HCT116 (cell line): ENCODE results near the gene PODNL1.

Experiments
- CBX3 ChIP-seq: IDR thresholded peaks from 2 replicates; pipeline ENCODE4 v1.6.1; 2012; ENCODE audit warnings: low read depth
- EGR1 ChIP-seq: IDR thresholded peaks from 2 replicates; pipeline ENCODE4 v1.6.1; 2012; ENCODE audit warnings: low read depth
- POLR2A ChIP-seq: IDR thresholded peaks from 2 replicates; pipeline ENCODE4 v1.7.0; 2011; ENCODE audit warnings: borderline replicate concordance; ENCODE audit not compliant: insufficient read depth, insufficient read length; ENCODE audit errors: extremely low read depth
- POLR2AphosphoS5 ChIP-seq: IDR thresholded peaks from 2 replicates; pipeline ENCODE4 v1.6.1; 2011; ENCODE audit warnings: mild to moderate bottlenecking, low read depth, low read length, moderate library complexity
- RAD21 ChIP-seq: IDR thresholded peaks from 2 replicates; pipeline ENCODE4 v1.6.1; 2012; ENCODE audit warnings: low read depth, mild to moderate bottlenecking
- SP1 ChIP-seq: IDR thresholded peaks from 2 replicates; pipeline ENCODE4 v1.6.1; 2012; ENCODE audit warnings: low read depth
- SRF ChIP-seq: IDR thresholded peaks from 2 replicates; pipeline ENCODE4 v1.6.1; 2012; ENCODE audit warnings: low read depth
- ZNF274 ChIP-seq: fragments of 200-500 bp; sonication (Bioruptor generic); IDR thresholded peaks from 2 replicates; pipeline ENCODE4 v1.6.1; 2014; ENCODE audit warnings: mild to moderate bottlenecking, low read depth, low read length, inconsistent platforms
- TF ChIP-seq, protein P1 (sequence below), 3 experiments: fragments of 200-600 bp in 1 of 3; sonication (generic) in 1 of 3; IDR thresholded peaks in 2 of 3; conservative IDR thresholded peaks in 1 of 3; 2 replicates each; pipeline ENCODE4 v1.5.1; 2012 to 2017; ENCODE audit warnings: low read depth in 2 of 3, low read length in 2 of 3, antibody characterized with exemption in 1 of 3, borderline replicate concordance in 1 of 3, control low read depth in 1 of 3, mild to moderate bottlenecking in 1 of 3, mixed read lengths in 1 of 3, mixed run types in 1 of 3, moderate library complexity in 1 of 3; ENCODE audit not compliant: insufficient read depth in 1 of 3
- TF ChIP-seq, protein P2 (sequence below): IDR thresholded peaks from 2 replicates; pipeline ENCODE4 v1.6.1; 2012; ENCODE audit warnings: low read depth
- TF ChIP-seq, protein P3 (sequence below): IDR thresholded peaks from 2 replicates; pipeline ENCODE4 v1.6.1; 2011; ENCODE audit warnings: mild to moderate bottlenecking, low read length, moderate library complexity; ENCODE audit not compliant: insufficient replicate concordance; ENCODE audit errors: extremely low read depth

DNA sequence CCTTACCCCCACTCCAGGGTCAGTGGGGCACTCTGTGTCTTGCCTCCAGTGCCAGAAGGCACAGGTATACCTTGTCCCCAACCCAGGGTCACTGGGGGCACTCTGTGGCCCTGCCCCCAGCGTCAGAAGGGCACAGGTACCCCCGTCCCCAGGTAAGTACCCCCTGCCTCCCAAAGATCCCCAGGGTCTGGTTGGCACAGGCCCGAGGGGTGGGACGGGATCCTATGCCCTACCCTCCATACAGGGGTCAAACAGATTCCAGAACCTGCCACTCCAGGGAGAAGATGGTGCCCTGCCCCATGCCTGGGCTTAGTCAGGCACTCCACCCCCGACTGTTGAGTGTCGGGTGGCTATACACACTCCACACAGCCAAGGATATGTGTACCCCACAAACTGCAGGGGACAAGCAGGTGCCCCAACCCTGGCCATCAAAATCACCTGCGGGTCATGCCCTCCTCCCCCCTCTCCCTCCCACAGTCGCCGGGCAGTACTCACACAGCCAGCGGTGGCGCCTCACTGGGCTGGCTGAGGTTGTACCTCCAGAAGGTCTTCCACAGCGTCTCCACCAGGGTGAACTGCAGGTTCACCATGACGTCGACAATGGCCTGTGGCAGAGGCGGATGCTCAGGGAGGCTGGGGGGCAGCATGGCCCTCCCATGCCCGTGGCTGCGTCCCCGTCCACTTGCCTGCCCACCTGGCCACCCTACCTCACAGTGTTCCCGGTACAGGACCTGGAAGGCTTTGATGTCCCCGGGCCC, 27.9 kb upstream of the PODNL1 start:
- TF ChIP-seq, protein P1, sequence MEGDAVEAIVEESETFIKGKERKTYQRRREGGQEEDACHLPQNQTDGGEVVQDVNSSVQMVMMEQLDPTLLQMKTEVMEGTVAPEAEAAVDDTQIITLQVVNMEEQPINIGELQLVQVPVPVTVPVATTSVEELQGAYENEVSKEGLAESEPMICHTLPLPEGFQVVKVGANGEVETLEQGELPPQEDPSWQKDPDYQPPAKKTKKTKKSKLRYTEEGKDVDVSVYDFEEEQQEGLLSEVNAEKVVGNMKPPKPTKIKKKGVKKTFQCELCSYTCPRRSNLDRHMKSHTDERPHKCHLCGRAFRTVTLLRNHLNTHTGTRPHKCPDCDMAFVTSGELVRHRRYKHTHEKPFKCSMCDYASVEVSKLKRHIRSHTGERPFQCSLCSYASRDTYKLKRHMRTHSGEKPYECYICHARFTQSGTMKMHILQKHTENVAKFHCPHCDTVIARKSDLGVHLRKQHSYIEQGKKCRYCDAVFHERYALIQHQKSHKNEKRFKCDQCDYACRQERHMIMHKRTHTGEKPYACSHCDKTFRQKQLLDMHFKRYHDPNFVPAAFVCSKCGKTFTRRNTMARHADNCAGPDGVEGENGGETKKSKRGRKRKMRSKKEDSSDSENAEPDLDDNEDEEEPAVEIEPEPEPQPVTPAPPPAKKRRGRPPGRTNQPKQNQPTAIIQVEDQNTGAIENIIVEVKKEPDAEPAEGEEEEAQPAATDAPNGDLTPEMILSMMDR (IDR thresholded peaks at IDR 0.05 in 2 of 3, conservative IDR thresholded peaks at IDR 0.05 in 1 of 3; ENCODE audit: borderline replicate concordance in 1 of 3, insufficient read depth in 1 of 3, low read depth in 2 of 3, low read length in 2 of 3): no peak
- TF ChIP-seq POLR2A: no peak
- TF ChIP-seq, protein P2, sequence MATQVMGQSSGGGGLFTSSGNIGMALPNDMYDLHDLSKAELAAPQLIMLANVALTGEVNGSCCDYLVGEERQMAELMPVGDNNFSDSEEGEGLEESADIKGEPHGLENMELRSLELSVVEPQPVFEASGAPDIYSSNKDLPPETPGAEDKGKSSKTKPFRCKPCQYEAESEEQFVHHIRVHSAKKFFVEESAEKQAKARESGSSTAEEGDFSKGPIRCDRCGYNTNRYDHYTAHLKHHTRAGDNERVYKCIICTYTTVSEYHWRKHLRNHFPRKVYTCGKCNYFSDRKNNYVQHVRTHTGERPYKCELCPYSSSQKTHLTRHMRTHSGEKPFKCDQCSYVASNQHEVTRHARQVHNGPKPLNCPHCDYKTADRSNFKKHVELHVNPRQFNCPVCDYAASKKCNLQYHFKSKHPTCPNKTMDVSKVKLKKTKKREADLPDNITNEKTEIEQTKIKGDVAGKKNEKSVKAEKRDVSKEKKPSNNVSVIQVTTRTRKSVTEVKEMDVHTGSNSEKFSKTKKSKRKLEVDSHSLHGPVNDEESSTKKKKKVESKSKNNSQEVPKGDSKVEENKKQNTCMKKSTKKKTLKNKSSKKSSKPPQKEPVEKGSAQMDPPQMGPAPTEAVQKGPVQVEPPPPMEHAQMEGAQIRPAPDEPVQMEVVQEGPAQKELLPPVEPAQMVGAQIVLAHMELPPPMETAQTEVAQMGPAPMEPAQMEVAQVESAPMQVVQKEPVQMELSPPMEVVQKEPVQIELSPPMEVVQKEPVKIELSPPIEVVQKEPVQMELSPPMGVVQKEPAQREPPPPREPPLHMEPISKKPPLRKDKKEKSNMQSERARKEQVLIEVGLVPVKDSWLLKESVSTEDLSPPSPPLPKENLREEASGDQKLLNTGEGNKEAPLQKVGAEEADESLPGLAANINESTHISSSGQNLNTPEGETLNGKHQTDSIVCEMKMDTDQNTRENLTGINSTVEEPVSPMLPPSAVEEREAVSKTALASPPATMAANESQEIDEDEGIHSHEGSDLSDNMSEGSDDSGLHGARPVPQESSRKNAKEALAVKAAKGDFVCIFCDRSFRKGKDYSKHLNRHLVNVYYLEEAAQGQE: no peak
- TF ChIP-seq CBX3: no peak
- TF ChIP-seq POLR2AphosphoS5: no peak
- no peak for TF ChIP-seq SP1
- no peak for TF ChIP-seq EGR1
- TF ChIP-seq RAD21: no peak
- no peak for TF ChIP-seq SRF
- TF ChIP-seq, protein P3, sequence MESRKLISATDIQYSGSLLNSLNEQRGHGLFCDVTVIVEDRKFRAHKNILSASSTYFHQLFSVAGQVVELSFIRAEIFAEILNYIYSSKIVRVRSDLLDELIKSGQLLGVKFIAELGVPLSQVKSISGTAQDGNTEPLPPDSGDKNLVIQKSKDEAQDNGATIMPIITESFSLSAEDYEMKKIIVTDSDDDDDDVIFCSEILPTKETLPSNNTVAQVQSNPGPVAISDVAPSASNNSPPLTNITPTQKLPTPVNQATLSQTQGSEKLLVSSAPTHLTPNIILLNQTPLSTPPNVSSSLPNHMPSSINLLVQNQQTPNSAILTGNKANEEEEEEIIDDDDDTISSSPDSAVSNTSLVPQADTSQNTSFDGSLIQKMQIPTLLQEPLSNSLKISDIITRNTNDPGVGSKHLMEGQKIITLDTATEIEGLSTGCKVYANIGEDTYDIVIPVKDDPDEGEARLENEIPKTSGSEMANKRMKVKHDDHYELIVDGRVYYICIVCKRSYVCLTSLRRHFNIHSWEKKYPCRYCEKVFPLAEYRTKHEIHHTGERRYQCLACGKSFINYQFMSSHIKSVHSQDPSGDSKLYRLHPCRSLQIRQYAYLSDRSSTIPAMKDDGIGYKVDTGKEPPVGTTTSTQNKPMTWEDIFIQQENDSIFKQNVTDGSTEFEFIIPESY: no peak
- no peak for TF ChIP-seq ZNF274
